GM21360 (cell line): ENCODE data around the gene COL4A2.
"Not testable (repeated sequence)": the region's sequence is repeated elsewhere in the genome, so short reads cannot be mapped to it uniquely, and the experiment has no call there.

Experiments
- ATAC-seq: cut with Tn5 transposase; IDR thresholded peaks from one replicate; pipeline ENCODE4 v1.9.1; 2021; ENCODE audit warnings: mild to moderate bottlenecking, moderate library complexity; ENCODE audit not compliant: unreplicated experiment

The COL4A2 gene

DNA sequence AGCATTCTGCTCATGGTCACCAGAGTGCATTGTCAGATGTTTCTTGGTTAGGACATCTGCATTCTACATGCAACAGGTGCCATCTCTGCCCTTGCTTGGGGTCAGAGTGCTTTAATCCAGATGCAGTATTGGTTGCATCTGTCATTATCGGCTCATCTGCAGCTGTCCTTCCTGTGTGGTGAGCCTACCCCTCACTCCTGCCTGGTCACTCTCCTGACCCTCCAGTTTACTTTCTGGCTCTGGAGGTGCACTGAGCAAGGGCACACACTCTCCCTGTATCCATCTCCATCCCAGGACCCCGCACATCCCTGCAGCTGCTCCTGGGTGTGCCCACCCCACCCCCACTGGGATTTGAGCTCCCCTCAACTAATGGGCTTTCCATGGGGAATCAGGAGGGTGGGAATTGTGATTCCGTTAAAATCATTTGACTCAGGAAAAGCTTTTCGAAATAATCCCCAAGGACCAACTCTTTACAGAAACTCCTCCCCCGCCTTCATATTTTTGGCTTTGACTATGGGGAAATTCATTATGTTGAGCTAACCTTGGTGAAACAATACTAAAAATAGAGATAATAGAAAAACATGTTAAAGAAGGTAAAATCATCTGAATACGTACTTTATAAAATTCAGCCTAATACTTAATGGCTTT, 70.2 kb downstream of the COL4A2 start:
- no peak for ATAC-seq

DNA sequence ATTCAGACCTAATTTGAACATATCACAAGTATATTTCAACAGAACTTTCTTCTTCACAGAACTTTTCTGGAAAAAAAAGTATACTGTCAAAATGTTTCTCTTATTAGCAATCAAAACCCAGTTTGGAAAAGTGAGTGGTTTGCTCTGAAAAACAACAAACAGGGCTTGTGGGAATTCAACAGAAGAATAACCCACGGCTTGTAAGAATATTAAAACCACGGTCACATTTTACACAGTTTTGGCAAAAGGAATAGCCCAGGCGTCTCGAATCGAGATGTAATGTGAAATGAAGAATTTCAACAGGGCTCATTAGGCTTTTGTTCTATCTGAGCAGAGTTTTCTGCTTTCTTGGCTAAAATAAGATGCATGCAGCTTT, 70.7 kb downstream of the COL4A2 start:
- no peak for ATAC-seq

DNA sequence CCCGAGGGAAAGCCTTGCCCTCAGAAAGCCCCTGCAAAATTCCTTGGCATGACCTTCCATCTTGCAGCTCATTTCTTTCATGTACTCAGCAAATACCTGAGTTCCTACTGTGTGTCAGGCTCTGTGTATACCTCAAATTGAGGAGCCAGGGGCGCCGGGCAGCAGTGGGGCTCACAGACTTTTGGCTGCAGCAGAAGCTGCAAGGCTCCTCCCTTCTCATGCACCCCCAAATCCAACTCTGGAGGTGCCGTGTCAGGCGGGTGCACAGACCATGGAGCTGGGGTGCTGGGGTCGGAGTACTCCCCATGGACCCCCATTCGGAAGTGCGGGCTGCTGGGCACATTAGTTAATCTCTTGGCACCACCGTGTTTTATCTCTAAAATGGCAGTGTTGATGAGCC, 72.3 kb downstream of the COL4A2 start:
- no peak for ATAC-seq

DNA sequence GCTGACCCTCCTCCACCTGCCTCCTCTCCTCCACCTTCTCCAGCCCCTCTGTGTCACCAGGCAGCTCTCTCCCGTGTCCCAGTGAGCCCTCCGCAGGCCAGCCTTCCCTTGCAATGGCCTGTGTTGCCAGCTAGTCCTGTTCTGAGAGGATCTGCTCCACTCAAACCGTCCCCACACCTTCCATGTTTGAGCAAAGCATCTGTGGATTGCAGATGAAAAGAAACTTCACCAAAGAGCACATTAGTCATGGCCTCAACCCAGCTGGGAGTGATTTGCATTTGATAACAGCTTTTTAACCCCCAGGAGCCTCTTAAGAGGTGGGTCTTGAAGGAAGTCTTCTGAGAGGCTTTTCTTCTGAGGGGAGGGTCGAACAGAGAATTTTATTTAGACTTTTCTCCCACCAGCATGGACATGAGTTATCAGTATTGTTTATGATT, 72.8 kb downstream of the COL4A2 start:
- ATAC-seq: no peak

DNA sequence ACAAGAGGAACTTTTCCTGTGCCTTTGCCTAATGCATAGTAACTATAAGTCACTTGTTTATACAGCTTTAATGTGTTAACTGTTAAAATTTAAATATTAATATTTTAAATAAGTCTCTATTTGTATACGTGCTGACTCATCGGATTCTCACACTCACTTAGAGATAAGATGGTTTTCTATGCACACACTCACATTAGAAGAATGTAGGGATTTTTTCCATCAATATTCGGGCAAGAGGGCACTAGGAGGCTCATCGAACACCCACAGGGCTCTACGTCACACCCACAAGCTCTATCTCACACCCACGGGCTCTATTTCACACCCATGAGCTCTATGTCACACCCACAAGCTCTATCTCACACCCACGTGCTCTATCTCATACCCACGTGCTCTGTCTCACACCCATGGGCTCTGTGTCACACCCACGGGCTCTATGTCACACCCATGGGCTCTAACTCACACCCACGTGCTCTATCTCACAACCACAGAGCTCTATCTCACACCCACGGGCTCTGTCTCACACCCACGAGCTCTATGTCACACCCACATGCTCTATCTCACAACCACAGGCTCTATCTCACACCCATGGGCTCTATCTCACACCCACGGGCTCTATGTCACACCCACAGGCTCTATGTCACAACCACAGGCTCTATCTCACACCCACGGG, 73.4 kb downstream of the COL4A2 start:
- no peak for ATAC-seq

DNA sequence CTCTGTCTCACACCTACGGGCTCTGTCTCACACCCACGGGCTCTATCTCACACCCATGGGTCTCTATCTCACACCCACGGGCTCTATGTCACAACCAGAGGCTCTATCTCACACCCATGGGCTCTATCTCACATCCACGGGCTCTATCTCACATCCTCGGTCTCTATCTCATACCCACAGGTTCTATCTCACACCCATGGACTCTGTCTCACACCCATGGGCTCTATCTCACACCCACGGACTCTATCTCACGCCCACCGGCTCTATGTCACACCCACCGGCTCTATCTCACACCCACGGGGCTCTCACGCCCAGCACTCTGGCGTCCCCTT, 73.9 kb downstream of the COL4A2 start:
- ATAC-seq: no peak

DNA sequence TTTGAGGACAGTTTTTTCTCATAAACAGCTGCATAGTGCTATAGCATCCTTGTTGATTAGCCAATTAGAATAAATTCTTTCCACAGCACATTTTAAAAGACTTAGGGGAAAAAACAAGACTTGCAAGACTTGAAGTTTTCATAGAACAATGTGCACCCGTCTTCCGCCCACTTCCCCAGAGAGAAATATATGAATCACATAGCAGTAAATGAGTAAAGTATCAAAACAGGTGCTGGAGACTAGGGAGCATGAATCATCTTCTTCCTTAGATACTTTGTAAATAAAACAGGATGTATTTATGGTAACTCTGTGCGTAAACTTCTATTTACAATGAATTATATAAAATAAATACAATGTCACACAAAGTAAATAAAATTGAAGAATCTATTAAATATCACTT, 75.1 kb downstream of the COL4A2 start:
- ATAC-seq: no peak

DNA sequence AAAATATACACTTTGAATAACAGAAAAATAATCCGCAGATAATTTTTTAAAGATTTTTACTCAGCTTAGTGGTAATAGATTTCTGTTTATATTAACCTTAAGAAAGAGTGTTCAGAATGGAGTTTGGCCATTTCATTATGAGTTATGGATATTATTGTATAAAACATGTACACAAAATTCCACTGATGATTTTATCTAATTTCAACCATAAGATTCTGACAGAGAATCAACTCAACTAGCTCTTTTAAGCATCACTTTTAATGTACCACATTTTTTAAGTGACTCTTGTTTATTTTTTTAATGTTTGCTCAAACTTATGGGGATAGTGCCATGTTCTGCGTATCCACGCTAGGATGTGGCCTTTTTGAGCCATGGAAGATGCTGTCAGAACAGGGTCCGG, 75.7 kb downstream of the COL4A2 start:
- ATAC-seq: no peak

DNA sequence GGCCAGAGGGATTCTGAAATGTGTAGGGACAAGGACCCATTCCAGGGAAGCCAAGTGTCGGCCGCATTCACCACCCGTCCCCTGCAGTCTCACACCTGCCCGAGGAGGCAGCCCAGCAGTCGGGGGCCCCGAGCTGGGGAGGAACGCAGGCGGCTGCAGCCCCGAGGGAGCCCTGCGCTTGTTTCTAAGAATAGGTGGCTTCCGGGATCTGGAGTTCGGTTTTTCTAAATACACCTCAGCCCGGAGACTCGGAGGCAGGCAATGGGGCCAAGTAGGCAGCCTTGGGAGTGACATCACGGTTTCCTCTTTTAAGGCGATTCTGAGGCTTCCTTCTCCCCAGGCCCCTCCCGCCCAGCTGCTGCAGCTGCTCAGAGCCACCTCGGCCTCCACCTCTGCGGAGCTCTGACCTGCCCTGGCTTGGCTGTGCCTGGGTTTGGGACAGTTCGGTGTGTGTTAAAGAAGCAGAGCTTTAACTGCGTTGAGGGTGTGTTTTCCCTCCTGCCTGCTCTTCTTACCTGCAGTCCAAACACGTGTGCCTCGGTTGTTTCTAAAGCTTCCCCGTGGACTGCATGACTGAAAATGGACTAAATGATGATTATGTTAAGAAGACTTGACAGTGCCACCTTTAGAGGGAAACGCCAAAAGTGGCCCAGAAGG, 80.5 kb downstream of the COL4A2 start:
- ATAC-seq: no peak

DNA sequence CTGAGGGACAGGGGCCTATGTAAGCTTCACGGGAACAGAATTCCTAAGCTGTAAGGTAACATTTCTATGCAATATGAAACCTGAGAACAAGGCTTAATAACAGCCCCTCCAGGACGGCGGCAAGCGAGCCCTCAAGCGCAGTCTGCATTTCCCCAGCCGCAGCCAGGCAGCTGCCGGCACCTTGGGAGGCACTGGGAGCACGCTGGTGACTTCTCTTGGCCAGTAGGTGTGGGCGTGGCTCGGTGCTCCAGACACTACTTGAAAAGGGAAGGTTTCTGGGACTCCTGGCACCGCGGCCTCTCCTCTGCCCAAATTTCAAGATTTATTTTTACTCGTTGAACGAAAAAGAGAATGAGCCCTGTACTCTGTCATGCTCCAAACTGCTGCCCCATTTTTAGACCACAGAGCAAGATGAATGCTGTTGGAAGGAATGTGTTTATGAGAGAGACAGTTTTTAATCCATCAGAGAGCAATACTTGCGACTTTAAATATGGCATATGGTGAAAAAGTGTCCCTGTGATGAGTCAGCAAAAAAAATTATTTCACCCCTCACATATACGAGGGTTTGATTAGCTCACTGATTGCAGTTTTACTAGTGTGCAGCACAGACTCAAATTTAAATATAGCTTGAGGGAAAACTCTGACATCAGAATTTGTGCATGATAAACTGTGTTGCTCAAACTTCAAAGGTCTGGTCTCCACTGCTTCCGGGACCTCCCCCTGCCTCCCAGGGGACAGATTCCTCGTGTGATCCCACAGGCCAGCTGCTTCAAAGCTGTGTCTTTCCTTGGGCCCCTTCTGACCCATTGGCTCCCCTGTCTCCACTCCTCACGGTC, 81.2 kb downstream of the COL4A2 start:
- no peak for ATAC-seq

DNA sequence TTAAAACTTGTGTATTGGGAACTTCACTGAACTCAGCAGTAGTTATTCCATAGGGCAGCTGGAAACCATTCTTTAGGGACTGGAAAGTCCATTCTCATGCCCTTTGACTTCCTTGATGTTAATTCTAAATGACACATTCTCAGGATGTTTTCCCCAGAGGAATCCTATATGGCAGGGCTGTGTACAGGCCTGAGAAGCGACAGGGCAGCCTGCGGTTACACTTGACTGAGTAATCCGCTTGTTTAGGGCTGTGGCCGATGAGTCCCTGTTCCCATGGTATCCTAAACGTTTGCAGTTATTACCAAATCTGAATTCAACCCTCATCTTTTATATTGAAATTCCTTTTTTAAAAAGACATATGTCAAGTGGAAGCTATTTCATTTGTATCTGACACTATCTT, 83.5 kb downstream of the COL4A2 start:
- ATAC-seq: no peak

DNA sequence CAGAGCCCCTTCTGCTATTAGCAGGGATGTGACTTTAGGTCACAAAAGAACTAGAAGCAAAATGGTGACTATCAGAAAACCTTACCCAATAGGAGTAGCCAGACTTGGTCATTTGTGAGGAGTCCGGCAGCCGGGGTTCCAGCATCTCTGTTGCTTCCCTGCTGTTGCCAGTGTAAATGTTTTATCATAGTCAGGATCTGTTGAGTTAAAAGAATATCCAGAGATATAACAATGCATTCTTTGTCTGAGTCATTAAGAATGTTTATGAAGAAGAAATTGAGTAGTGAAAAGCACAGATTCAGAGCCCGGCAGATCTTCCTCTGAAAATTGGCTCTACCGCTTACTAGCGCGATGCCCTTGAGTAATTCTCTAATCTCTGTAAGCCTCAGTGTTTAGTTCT, 84.2 kb downstream of the COL4A2 start:
- no peak for ATAC-seq

DNA sequence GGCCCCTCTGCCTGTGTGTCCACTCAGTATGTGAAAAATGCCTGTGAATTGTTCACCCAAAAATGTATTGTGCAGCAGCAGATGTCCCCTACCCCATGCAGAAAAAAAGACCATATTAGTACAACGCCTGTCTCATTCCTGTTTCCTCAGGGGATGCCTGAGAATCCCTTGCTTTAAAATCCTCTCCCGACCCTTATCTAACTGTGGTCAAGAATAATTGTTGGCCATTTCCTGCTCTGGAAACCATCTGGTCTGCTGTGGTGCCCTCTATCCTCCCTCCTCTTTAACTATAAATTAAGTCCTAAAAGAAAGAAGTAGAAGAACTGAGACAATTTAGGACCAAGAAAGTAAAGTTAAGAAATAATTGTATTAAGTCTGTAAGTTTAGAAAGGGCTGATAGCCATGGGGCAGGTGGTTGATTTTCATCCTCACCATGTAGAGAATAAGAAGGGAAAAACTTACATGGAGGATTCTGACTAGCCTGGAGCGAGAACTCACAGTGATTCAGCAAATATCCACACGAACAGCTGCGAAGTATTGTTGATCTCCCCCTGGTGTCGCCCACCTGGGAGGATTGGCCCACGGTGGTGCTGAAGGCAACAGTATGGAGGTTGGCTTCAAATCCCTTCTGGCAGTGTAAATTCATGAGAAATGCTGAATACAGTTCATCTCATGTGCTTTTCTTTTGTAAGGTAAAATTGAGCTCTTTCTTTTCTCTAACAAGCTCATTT, 85.6 kb downstream of the COL4A2 start:
- ATAC-seq: no peak

DNA sequence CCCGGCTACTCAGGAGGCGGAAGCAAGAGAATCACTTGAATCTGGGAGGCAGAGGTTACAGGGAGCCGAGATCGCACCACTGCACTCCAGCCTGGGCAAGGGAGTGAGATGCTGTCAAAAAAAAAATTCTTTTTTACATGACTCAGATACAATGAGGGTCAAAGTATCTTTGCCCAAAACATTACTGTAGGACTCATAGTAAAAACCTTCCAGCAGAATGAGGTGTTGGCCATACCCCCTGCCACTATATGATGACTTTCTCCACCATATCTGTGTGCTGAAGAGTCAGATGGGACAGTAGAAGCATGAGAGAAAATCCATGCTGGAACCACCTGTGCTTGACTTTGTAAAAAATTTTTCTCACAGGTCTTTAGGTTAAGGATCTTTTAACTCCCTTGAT, 86.7 kb downstream of the COL4A2 start:
- no peak for ATAC-seq

DNA sequence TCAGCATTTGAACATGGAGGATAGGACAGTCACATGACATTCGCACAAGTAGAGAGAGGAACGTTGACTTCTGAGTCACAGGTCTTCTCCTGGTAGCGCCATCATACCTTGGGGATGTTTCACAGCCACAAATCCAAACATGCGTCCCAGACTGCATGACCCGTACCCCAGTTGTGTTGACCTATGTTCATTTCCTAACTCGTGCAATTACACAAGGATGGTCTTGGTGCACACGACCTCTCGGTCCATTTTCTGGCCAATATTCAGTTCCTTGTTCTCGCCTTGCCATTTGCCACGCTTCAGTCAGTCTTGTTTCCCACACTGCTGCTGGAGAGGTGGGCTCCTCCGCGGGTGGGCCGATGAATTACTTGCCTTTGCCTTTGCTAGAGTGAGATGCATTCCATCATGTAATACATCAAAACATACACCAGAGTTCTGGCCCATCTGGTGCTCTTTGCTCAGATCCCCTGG, 87.3 kb downstream of the COL4A2 start:
- ATAC-seq: no peak

DNA sequence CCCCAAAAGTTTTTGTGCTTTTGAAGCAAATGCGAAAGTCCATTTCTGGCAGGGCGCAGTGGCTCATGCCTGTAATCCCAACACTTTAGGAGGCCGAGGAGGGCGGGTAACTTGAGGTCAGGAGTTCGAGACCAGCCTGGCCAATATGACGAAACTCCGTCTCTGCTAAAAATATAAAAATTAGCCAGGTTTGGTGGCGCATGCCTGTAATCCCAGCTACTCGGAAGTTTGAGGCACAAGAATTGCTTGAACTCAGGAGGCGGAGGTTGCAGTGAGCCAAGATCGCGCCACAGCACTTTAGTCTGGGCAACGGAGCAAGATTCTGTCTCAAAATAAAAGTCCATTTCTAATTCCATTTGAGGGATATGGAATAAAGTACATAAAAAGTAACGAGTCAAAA, 88.5 kb downstream of the COL4A2 start:
- not testable (repeated sequence) for ATAC-seq

DNA sequence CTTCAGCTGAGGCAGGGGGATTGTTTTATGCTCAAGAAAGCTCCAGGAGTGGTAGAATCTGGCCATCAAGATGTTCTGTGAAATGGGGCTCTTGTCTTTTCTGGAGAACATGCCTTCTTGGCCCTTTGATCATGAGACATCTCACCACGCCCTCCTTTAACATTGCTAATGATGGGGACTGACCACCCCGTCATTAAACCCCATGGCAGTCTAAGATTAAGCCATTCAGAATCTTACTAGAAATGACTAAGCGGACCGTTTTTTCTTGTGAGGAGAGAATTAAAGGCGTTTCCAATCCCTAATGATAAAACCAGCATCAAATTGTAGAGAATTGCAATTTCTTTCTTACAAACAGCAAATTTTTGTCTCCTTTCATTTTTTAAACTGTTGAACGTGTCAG, 89.4 kb downstream of the COL4A2 start:
- ATAC-seq: no peak

DNA sequence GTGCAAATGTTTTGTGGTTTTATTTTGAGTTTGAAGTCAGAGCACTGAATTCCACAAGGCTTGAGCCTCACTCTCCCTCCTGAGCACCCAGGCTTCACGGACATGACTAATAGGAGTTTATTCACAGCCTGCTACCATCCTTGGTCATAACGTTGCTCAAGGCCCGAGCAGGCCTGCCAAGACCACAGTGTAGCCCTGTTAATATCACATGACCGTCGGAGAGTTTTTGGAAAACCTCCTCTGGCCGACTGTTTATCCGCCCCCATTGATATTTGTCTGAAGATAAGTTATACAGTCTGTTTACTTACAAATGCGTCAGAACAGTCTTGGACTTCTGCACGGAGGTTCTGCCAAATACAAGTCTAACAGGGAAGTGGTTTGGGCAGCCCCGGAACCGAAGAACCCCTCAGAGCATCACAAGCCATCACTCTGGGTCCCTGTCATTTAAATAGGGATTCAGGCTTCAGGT, 89.9 kb downstream of the COL4A2 start:
- ATAC-seq: no peak

DNA sequence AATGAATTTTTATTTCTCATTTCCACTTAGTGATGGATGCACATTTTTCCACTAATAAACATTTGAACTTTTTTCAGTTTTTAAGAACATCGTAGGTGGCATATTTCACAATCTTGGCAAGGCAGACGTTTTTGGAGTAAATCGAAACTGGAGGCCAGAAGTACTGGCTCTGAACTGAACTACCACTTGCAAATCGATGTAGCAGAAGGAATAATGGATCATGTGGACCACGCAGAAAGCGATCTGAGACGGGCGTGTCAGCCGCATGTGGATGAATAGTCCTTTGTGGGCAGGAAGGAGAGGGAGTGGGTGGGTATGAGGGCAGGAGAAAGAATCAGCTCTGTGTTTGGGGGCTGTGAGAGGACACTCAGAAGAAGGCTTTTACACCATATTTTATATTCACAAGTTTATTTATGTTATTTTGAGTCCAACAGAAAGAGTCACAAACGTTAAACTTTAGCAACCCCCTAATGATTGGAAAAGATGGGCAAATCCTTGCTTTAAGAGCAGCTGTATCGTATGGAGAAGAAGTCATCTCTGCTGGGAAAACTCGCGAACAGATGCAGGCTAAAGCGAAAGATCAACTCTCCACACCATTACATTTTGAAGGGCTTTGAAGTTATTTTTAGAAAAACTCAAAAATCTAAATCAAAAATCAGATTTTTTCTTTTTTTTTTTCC, 90.5 kb downstream of the COL4A2 start:
- ATAC-seq: no peak
